Measurements from ENCODE around the gene DEFB113.

DNA sequence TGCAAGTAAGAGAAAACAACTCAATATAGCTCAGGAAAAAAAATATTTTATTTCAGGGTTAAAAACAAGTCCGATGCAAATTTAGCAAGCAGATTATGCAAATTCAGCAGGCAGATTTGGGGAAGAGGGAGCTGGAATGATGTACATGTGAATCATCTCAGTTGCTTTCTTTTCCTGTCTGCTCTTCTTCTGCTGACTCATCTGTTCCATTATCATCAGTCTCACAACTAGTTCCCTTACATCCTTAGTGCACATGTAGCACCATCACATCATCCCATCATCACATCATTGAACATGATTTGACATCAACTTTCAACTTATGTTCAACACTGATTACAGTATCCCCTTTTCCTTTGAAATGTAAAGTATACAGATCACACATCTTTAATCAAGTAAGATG is 11.5 kb upstream of the DEFB113 start:
- TF ChIP-seq CTCF (conservative IDR thresholded peaks at IDR 0.05; ENCODE audit: low read length), result no peak
- no peak for TF ChIP-seq EZH2phosphoT487 (IDR thresholded peaks at IDR 0.05; ENCODE audit: borderline replicate concordance)

Measured in Loucy (cell line).